Mesendoderm (in vitro differentiated cells): ENCODE measurements around the gene RNF214.
"Not testable (repeated sequence)": the region's sequence is repeated elsewhere in the genome, so short reads cannot be mapped to it uniquely, and the experiment has no call there.

Source experiments
- DNase-seq: peaks from one replicate; pipeline ENCODE4 v3.0.0; 2013
- H2AK5ac ChIP-seq: 2 replicates; pipeline ENCODE4 v1.6.1; 2013; ENCODE audit warnings: low read length, inconsistent platforms
- H2BK120ac ChIP-seq: 2 replicates; pipeline ENCODE4 v1.6.1; 2013; ENCODE audit warnings: low read depth, mild to moderate bottlenecking, low read length, moderate library complexity, mixed read lengths
- H2BK15ac ChIP-seq: replicated peaks from 2 replicates; pipeline ENCODE4 v1.6.1; 2013; ENCODE audit warnings: low read depth, mild to moderate bottlenecking, moderate library complexity
- H2BK5ac ChIP-seq: 2 replicates; pipeline ENCODE4 v1.6.1; 2013; ENCODE audit warnings: low read length, inconsistent platforms
- H3K18ac ChIP-seq: 2 replicates; pipeline ENCODE4 v1.6.1; 2013; ENCODE audit warnings: mild to moderate bottlenecking, low read length, mixed read lengths
- H3K23ac ChIP-seq: one replicate; pipeline ENCODE4 v1.6.1; 2013; ENCODE audit warnings: low read length
- H3K27ac ChIP-seq: 2 replicates; pipeline ENCODE4 v1.5.1; 2013; ENCODE audit warnings: low read depth, mild to moderate bottlenecking, inconsistent platforms, low read length, moderate library complexity
- H3K27me3 ChIP-seq: 2 replicates; pipeline ENCODE4 v1.6.1; 2013; ENCODE audit warnings: low read length, control low read depth, mild to moderate bottlenecking, inconsistent platforms; ENCODE audit not compliant: insufficient read depth, poor library complexity
- H3K36me3 ChIP-seq: 2 replicates; pipeline ENCODE4 v1.6.1; 2013; ENCODE audit warnings: low read length, inconsistent platforms; ENCODE audit not compliant: control insufficient read depth, insufficient read depth
- H3K4ac ChIP-seq: one replicate; pipeline ENCODE4 v1.6.1; 2013; ENCODE audit warnings: low read depth, mild to moderate bottlenecking, low read length, moderate library complexity
- H3K4me1 ChIP-seq: 2 replicates; pipeline ENCODE4 v1.6.1; 2013; ENCODE audit warnings: low read depth, low read length, inconsistent platforms; ENCODE audit not compliant: control insufficient read depth
- H3K4me2 ChIP-seq: 2 replicates; pipeline ENCODE4 v1.6.1; 2013; ENCODE audit warnings: low read length
- H3K4me3 ChIP-seq: 2 replicates; pipeline ENCODE4 v1.5.1; 2013; ENCODE audit warnings: mild to moderate bottlenecking, low read length
- H3K56ac ChIP-seq: one replicate; pipeline ENCODE4 v1.6.1; 2013; ENCODE audit warnings: low read length
- H3K79me1 ChIP-seq: 2 replicates; pipeline ENCODE4 v1.6.1; 2013; ENCODE audit warnings: low read length, inconsistent platforms
- H3K79me2 ChIP-seq: 2 replicates; pipeline ENCODE4 v1.6.1; 2013; ENCODE audit warnings: mild to moderate bottlenecking, low read length; ENCODE audit not compliant: control insufficient read depth, insufficient read depth
- H3K9ac ChIP-seq: 2 replicates; pipeline ENCODE4 v1.6.1; 2013; ENCODE audit warnings: low read length, inconsistent platforms
- H4K5ac ChIP-seq: one replicate; pipeline ENCODE4 v1.6.1; 2013; ENCODE audit warnings: low read length
- H4K8ac ChIP-seq: one replicate; pipeline ENCODE4 v1.6.1; 2013; ENCODE audit warnings: low read depth, mild to moderate bottlenecking, control low read depth, low read length, moderate library complexity
- WGBS: extraction: QIAGEN DNeasy Blood & Tissue Kit; methylation state at CpG from one replicate; pipeline ENCODE4 v1.1.7; 2013; ENCODE audit warnings: low lambda C conversion rate, missing lambda C conversion rate; ENCODE audit not compliant: insufficient coverage; ENCODE audit errors: extremely low coverage; 5-methylcytosine and 5-hydroxymethylcytosine counted together

RNF214 gene

DNA sequence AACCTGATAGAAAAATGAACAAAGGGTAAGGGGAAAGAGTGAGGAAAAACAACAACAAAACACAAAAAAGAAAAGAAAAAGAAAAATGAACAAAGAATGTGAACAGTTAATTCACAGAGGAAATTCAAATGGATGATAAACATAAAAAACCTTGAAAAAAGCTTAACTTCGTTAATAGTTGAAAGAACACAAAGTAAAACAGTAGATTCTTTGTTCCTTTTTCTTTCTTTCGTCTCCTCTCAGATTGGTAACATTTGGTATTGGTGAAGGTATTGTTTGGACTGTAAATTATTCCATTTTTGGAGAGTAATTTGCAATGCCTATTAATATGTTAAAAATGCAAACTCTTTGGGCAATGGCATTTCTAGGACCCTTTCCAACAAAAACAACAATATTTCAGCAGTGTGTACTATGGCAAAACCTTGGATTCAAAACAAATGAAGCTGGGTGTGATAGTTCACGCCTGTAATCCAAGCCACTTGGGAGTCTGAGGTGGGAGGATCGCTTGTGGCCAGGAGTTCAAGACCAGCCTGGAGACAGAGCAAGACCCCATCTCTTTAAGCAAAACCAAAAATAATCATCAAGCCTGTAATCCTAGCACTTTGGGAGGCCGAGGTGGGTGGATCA, 86.9 kb downstream of the RNF214 start:
- H2BK15ac ChIP-seq: no peak overlapping the region
- no peak overlapping the region for H3K18ac ChIP-seq
- H3K27me3 ChIP-seq: no peaks in the 10 kb centered on the region
- H3K4me1 ChIP-seq: peaks cover 6% of the 10 kb centered on the region
- no peak overlapping the region for H2AK5ac ChIP-seq
- no peaks in the 10 kb centered on the region for H3K79me2 ChIP-seq
- DNase-seq: no peak
- no peak overlapping the region for H3K27ac ChIP-seq
- H3K56ac ChIP-seq: no peak overlapping the region
- no peak overlapping the region for H2BK5ac ChIP-seq
- no CpG with 5 or more reads among the region's 5 CpGs for WGBS
- H4K5ac ChIP-seq: no peak overlapping the region
- H3K4me3 ChIP-seq: no peak overlapping the region
- H3K79me1 ChIP-seq: no peaks in the 10 kb centered on the region
- no peak overlapping the region for H3K9ac ChIP-seq
- H3K23ac ChIP-seq: no peak overlapping the region
- no peak overlapping the region for H3K4me2 ChIP-seq
- H4K8ac ChIP-seq: no peak overlapping the region
- H2BK120ac ChIP-seq: no peak overlapping the region
- H3K4ac ChIP-seq: no peak overlapping the region
- no peaks in the 10 kb centered on the region for H3K36me3 ChIP-seq

- no CpG with 5 or more reads among the region's 5 CpGs for WGBS
- not testable (repeated sequence) for H3K4me1 ChIP-seq, H2BK120ac ChIP-seq, H3K4me3 ChIP-seq, H3K36me3 ChIP-seq, H3K79me1 ChIP-seq, H4K8ac ChIP-seq, H3K27ac ChIP-seq, H3K27me3 ChIP-seq, H2AK5ac ChIP-seq, H2BK15ac ChIP-seq, H3K18ac ChIP-seq, H3K79me2 ChIP-seq, DNase-seq, H3K9ac ChIP-seq, H4K5ac ChIP-seq, H3K4ac ChIP-seq, H2BK5ac ChIP-seq, H3K56ac ChIP-seq, H3K4me2 ChIP-seq, H3K23ac ChIP-seq
Measured at GRCh38 chr11:117327255-117327566, 94.7 kb downstream of the RNF214 start.

DNA sequence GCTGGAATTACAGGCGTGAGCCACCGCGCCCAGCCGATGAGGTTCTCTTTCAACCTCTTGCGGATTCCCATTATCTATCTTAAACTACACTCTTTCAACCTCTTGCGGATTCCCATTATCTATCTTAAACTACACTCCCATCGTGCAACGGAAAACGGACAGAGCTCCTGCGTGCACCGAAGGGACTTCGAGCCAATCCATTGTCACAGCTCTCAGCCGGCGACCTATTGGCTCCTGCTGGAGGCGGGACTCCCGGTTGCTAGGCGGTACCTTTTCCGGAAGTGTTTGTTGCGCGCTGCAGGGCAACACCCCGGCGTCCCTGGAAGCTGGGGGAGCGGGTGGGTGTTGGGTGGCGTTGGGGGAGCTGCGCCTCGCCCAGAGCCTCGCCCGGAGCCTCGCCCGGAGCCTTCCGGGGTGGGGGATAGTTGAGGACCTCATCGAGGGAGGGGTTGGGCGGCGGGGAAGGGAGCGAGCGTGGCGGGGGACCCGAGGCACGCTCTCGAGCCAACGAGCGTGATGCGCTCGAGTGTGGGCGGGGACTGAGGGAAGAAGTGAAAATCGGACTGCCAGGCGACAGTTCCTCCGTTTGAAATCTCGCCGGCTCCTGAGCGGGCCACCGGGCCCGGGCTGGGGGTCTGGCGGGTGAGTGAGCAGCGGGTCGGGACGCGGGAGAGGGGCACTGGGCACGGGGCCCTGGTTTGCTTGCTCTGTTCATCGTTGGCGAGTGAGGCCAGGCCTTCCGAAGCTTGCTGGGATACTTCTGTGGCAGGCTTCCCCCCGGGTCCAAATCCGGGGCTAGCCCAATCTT, 95.3 kb downstream of the RNF214 start, which contains the start of gene CEP164:
CEP164 (plus strand) TSS at position 288 of the 808 bp plus-strand sequence. CDS start 10,733 bp downstream, outside the sequence.
- no peak within 1 kb of the TSS for H4K8ac ChIP-seq
- DNase-seq: peak; percentile 99
- H3K4me3 ChIP-seq: peak within 1 kb of the TSS; percentile 89
- peak within 1 kb of the TSS; percentile 59 for H3K4me2 ChIP-seq
- no CpG with 5 or more reads among the region's 64 CpGs for WGBS
- no peak within 1 kb of the TSS for H2BK15ac ChIP-seq
- no peak within 1 kb of the TSS for H3K23ac ChIP-seq
- no peaks in the 10 kb centered on the region for H3K79me2 ChIP-seq
- peak within 1 kb of the TSS; percentile 91 for H3K9ac ChIP-seq
- peak within 1 kb of the TSS; percentile 32 for H3K27ac ChIP-seq
- H3K18ac ChIP-seq: peak within 1 kb of the TSS; percentile 65
- H3K56ac ChIP-seq: peak within 1 kb of the TSS; percentile 89
- H3K36me3 ChIP-seq: no peaks in the 10 kb centered on the region
- no peak within 1 kb of the TSS for H2BK120ac ChIP-seq
- H3K4ac ChIP-seq: peak within 1 kb of the TSS; percentile 73
- H3K4me1 ChIP-seq: peaks cover 3% of the 10 kb centered on the region
- H4K5ac ChIP-seq: no peak within 1 kb of the TSS
- H3K79me1 ChIP-seq: peaks cover 2% of the 10 kb centered on the region
- no peak within 1 kb of the TSS for H2AK5ac ChIP-seq
- no peak within 1 kb of the TSS for H2BK5ac ChIP-seq
- no peaks in the 10 kb centered on the region for H3K27me3 ChIP-seq

GRCh38 chr11:117328375-117329010, 96.0 kb downstream of the RNF214 start:
- DNase-seq: peak; percentile 43
- Histone ChIP-seq H2BK15ac (no peak overlapping the region), H3K36me3 (no peaks in the 10 kb centered on the region), H3K4me1 (peaks cover 3% of the 10 kb centered on the region), H3K27ac (peak overlapping the region; percentile 32), H3K4ac (no peak overlapping the region), H2BK5ac (no peak overlapping the region), H3K56ac (peak overlapping the region; percentile 89), H2AK5ac (no peak overlapping the region), H3K27me3 (no peaks in the 10 kb centered on the region), H3K23ac (no peak overlapping the region), H3K4me2 (peak overlapping the region; percentile 59), H3K79me1 (peaks cover 2% of the 10 kb centered on the region), H3K9ac (peak overlapping the region; percentile 91), H3K4me3 (peak overlapping the region; percentile 89), H3K79me2 (no peaks in the 10 kb centered on the region), H4K8ac (no peak overlapping the region), H4K5ac (no peak overlapping the region), H2BK120ac (no peak overlapping the region), H3K18ac (no peak overlapping the region)
- WGBS: no CpG with 5 or more reads among the region's 15 CpGs

GRCh38 chr11:117332843-117333242, 100.4 kb downstream of the RNF214 start:
- Histone ChIP-seq H3K18ac (no peak overlapping the region), H3K56ac (no peak overlapping the region), H3K4me2 (no peak overlapping the region), H3K79me2 (no peaks in the 10 kb centered on the region), H2BK5ac (no peak overlapping the region), H3K4me1 (peaks cover 3% of the 10 kb centered on the region), H3K4ac (no peak overlapping the region), H4K8ac (no peak overlapping the region), H3K27me3 (no peaks in the 10 kb centered on the region), H2BK15ac (no peak overlapping the region), H3K79me1 (peaks cover 2% of the 10 kb centered on the region), H3K23ac (no peak overlapping the region), H3K9ac (no peak overlapping the region), H4K5ac (no peak overlapping the region), H2AK5ac (no peak overlapping the region), H2BK120ac (no peak overlapping the region), H3K4me3 (no peak overlapping the region), H3K36me3 (no peaks in the 10 kb centered on the region), H3K27ac (no peak overlapping the region)
- no peak for DNase-seq
- no CpG with 5 or more reads among the region's 2 CpGs for WGBS
